Activated T-helper 2 cell treated with anti-CD3 and anti-CD28 coated beads, Interferon-gamma antibody, Interleukin-2, Interleukin-4, amounts not matched to agents 10 μg/mL and 5 μg/mL and 100 μg/mL, durations not matched to agents 14 hours and 24 hours and 36 hours (primary cell): ENCODE measurements around the gene FGF19. TPM values are rescaled to one million over a fixed set of nuclear protein-coding genes. Genes with fewer than 3 reads are reported as not detected.

ENCODE experiments used
- DNase-seq: peaks from one replicate; pipeline ENCODE4 v3.0.0; 2021; ENCODE audit warnings: low spot score
- H3K27ac Mint-ChIP-seq: one replicate; pipeline ENCODE4 v1.8.0; 2021; ENCODE audit warnings: mixed read lengths
- H3K27me3 Mint-ChIP-seq: one replicate; pipeline ENCODE4 v1.8.0; 2021; ENCODE audit warnings: low read depth, mixed read lengths
- H3K36me3 Mint-ChIP-seq: one replicate; pipeline ENCODE4 v1.8.0; 2021; ENCODE audit warnings: low read depth, mixed read lengths
- H3K4me1 Mint-ChIP-seq: one replicate; pipeline ENCODE4 v1.8.0; 2021; ENCODE audit warnings: low read depth, mixed read lengths
- H3K4me3 Mint-ChIP-seq: one replicate; pipeline ENCODE4 v1.8.0; 2021; ENCODE audit warnings: low read depth, mild to moderate bottlenecking, moderate library complexity, mixed read lengths
- H3K9me3 Mint-ChIP-seq: one replicate; pipeline ENCODE4 v1.8.0; 2021; ENCODE audit warnings: mixed read lengths
- intact Hi-C: fragments of 100-400 bp; cut with micrococcal nuclease; formaldehyde crosslinking; loops from one replicate; pipeline ENCODE4 v1.15.1; 2023
- total RNA-seq: library from RNA; stranded (reverse); gene quantifications from 2 replicates; pipeline ENCODE4 v1.2.3, GENCODE V29; 2022

Gene FGF19
- total RNA-seq, 1 donor from 2014 or later = not detected

GRCh38 chr11:69670158-69670845 lies 33.5 kb downstream of the FGF19 start:
- no peak overlapping the region for H3K4me3 Mint-ChIP-seq
- peak; percentile 31 for DNase-seq
- H3K27me3 Mint-ChIP-seq = no peaks in the 10 kb centered on the region
- H3K27ac Mint-ChIP-seq = no peak overlapping the region
- intact Hi-C loops = no loop called here
- peaks cover 17% of the 10 kb centered on the region for H3K4me1 Mint-ChIP-seq
- H3K9me3 Mint-ChIP-seq = no peaks in the 10 kb centered on the region
- H3K36me3 Mint-ChIP-seq = peaks cover 48% of the 10 kb centered on the region

- Mint-ChIP-seq H3K9me3 (no peaks in the 10 kb centered on the region), H3K27me3 (no peaks in the 10 kb centered on the region), H3K36me3 (peaks cover 54% of the 10 kb centered on the region), H3K27ac (no peak overlapping the region), H3K4me1 (peaks cover 16% of the 10 kb centered on the region), H3K4me3 (no peak overlapping the region)
- intact Hi-C loops = no loop called here
- no peak for DNase-seq
Observed at GRCh38 chr11:69669486-69669885, 34.3 kb downstream of the FGF19 start.

- intact Hi-C loops = no loop called here
- Mint-ChIP-seq H3K4me1 (peaks cover 7% of the 10 kb centered on the region), H3K9me3 (no peaks in the 10 kb centered on the region), H3K4me3 (no peak overlapping the region), H3K27me3 (no peaks in the 10 kb centered on the region), H3K27ac (no peak overlapping the region), H3K36me3 (peaks cover 54% of the 10 kb centered on the region)
- DNase-seq = no peak
Observed at GRCh38 chr11:69667619-69668604, 35.9 kb downstream of the FGF19 start.

DNA sequence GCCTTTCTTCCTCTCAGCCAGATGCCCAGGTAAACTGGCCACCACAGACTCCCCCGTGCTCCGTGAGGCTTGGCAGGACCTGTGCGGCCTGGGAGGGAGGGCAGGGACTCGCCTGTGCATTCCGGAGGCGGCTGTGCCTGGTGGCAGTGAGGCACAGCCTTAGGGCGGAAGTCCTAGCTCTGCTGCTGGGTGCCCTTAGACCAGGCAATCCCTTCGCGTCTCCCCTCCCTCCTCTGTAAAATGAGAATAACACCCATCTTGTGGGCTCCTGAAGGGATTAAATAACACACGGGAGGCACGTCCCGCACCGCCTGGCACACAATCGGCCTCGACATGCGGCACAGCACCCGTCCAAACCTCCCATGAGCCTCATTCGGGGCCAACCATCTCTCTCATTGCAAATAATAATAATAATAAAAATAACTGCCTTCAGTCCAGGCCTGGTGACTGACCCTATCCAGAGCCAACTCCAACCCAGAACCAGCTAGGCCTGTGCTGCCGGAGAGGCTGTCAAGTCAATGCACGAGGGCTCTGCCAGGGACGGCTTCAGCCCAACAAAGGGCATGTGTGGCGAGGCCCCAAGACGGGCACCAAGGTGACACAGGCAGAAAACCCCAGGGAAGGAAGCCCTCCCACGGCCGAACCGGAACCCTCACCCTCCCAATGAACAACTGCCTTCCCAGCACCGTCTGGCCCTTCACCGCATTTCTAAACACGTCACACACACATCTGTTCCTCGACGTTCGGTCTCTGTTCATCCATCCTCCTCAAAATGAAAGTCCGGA lies 36.9 kb downstream of the FGF19 start:
- Mint-ChIP-seq H3K27me3 (no peaks in the 10 kb centered on the region), H3K9me3 (no peaks in the 10 kb centered on the region), H3K4me1 (peaks cover 6% of the 10 kb centered on the region), H3K4me3 (no peak overlapping the region), H3K36me3 (peaks cover 47% of the 10 kb centered on the region), H3K27ac (no peak overlapping the region)
- DNase-seq = no peak
- intact Hi-C loops = no loop called here

DNA sequence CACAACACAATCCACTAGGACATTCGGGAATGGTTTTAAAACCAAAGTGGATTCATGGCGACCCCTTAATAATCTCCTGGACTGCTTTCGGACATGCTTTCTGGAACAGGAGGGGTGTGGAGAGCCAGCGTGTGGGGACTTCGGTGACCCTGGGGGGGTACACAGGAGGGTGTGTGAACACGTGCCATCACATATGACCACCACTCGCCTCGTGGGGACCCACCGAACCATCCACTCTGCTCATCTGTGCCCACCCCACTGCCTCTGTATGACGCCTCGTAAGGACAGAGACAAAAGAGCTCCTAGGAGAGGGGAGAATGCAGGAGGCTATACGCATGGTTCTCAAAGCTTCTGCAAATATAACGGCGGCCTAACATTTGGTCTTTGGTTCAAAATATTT lies 37.6 kb downstream of the FGF19 start:
- Mint-ChIP-seq H3K4me1 (peaks cover 6% of the 10 kb centered on the region), H3K36me3 (peaks cover 40% of the 10 kb centered on the region), H3K9me3 (no peaks in the 10 kb centered on the region), H3K4me3 (no peak overlapping the region), H3K27me3 (no peaks in the 10 kb centered on the region), H3K27ac (no peak overlapping the region)
- intact Hi-C loops = no loop called here
- no peak for DNase-seq

DNA sequence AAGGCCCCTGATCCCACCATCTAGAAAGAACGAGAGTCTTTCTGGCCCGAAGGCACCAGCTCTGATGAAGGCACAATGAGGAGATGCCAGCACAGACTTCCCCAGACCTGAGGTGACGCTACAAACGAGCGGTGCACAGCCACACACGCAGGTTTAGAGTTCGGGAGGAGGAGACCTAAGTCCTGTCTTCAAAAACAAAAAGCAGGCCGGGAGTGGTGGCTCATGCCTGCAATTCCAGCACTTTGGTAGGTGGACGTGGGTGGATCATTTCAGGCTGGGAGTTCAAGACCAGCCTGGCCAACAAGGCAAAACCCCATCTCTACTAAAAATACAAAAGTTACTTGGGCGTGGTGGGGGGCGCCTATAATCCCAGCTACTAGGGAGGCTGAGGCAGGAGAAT lies 38.2 kb downstream of the FGF19 start:
- Mint-ChIP-seq H3K9me3 (no peaks in the 10 kb centered on the region), H3K27ac (no peak overlapping the region), H3K4me1 (peaks cover 6% of the 10 kb centered on the region), H3K27me3 (no peaks in the 10 kb centered on the region), H3K4me3 (no peak overlapping the region), H3K36me3 (peaks cover 35% of the 10 kb centered on the region)
- intact Hi-C loops = no loop called here
- no peak for DNase-seq

DNA sequence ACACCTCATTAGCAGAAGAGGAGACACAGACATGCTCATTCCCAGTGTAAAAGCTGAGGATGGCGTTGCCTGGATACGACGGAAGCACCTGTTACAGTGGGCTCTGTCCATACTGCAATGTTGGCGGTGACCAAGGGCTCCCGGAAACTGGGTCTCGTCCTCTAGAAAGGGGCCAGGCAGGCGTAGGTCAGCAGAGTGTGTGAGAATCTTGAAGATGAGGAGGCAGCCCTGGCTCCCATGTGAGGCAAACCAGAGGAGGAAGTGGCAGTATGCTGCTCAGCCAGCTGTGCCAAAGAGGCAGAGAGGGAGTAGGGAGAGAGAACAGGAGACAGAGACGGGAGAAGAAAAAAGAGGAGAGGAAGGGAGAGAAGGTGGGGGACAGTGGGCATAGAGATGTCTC lies 38.9 kb downstream of the FGF19 start:
- Mint-ChIP-seq H3K27ac (no peak overlapping the region), H3K36me3 (peaks cover 27% of the 10 kb centered on the region), H3K4me3 (no peak overlapping the region), H3K4me1 (peaks cover under 1% of the 10 kb centered on the region), H3K9me3 (no peaks in the 10 kb centered on the region), H3K27me3 (no peaks in the 10 kb centered on the region)
- no peak for DNase-seq
- intact Hi-C loops = no loop called here

DNA sequence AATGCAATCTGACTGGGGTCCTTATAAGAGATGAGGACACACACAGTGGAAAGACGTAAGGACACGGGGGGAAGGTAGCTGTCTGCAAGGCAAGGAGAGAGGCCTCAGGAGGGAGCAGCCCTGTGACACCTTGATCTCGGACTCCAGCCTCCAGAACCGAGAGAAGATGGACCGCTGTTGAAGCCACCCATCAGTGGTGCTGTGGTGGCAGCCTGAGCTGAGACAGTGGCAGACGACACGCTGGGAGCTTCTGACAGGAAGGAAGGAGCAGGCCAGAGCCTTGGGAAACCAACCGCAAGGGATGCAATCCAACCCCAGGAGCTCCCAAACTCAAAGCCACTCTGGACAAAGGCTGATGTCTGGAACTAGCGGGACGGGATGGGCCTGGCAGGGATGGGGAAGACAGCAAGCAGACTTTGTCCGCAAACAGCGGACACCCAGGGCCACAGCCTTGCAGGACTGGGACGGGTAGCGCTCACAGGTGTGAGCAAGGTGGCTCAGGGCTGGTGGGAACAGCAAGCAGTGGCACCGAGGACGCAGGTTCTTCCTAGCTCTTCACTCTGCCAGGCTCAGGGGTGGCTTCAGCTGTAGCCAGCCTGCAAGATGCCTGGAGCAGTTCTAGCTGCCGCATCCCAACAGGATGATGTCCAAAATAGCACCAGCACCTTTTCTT lies 39.6 kb downstream of the FGF19 start:
- Mint-ChIP-seq H3K27me3 (no peaks in the 10 kb centered on the region), H3K4me3 (no peak overlapping the region), H3K36me3 (peaks cover 23% of the 10 kb centered on the region), H3K4me1 (no peaks in the 10 kb centered on the region), H3K9me3 (no peaks in the 10 kb centered on the region), H3K27ac (no peak overlapping the region)
- intact Hi-C loops = no loop called here
- no peak for DNase-seq

GRCh38 chr11:69663326-69663725 lies 40.5 kb downstream of the FGF19 start:
- no peak for DNase-seq
- Mint-ChIP-seq H3K4me1 (no peaks in the 10 kb centered on the region), H3K27ac (no peak overlapping the region), H3K4me3 (no peak overlapping the region), H3K9me3 (no peaks in the 10 kb centered on the region), H3K36me3 (peaks cover 19% of the 10 kb centered on the region), H3K27me3 (no peaks in the 10 kb centered on the region)
- intact Hi-C loops = no loop called here

- H3K9me3 Mint-ChIP-seq = no peaks in the 10 kb centered on the region
- no peaks in the 10 kb centered on the region for H3K27me3 Mint-ChIP-seq
- intact Hi-C loops = no loop called here
- H3K27ac Mint-ChIP-seq = no peak overlapping the region
- H3K4me3 Mint-ChIP-seq = no peak overlapping the region
- H3K36me3 Mint-ChIP-seq = peaks cover 16% of the 10 kb centered on the region
- DNase-seq = no peak
- H3K4me1 Mint-ChIP-seq = no peaks in the 10 kb centered on the region
Observed at GRCh38 chr11:69662806-69663205, 41.0 kb downstream of the FGF19 start.

DNA sequence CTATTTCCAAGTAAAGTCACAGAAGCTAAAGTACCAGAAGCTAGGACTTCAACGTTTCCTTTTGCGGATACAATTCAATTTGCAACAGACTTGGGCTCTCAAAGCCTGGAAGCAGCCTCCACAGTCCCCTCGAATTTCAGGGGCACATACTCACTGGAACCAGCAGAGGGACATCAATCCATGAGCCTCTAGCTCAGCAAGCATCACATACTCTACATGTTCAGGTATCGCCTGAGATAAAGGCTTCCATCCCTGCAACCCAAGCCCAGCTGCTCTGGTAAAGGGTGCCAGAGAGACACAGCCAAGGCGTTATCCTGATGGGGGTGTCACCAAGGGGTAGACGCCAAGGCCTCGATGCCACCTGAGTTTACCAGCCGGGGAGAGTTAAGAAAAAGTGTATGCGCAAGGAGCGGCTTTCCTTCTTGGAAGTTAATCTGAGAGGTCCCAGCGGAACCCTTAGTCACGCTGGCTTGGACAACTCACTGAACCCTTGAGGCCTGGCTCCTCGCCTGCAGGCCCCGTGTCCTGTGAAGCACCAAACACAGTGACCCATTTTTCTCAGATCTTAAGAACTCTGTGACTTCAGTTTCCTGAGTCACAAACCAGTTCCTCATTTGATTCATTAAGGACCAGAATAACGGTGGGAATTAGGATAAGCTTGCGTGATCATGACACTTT lies 41.7 kb downstream of the FGF19 start:
- Mint-ChIP-seq H3K4me3 (no peak overlapping the region), H3K27me3 (no peaks in the 10 kb centered on the region), H3K4me1 (no peaks in the 10 kb centered on the region), H3K27ac (no peak overlapping the region), H3K9me3 (no peaks in the 10 kb centered on the region), H3K36me3 (peaks cover 10% of the 10 kb centered on the region)
- no peak for DNase-seq
- intact Hi-C loops = no loop called here

DNA sequence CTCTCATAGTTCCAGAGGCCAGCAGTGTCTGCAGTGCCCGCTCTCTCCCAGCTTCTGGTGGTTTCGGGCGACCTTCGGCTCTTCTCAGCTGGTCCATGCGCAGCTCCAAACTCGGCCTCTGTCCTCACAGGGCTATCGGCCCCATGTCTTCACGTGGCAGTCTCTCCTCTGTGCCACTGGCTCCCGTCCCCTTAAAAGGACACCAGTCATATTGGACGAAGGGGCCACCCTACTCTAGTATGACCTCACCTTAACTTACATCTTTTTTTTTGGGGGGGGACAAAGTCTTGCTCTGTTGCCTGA lies 42.5 kb downstream of the FGF19 start:
- H3K27ac Mint-ChIP-seq = no peak overlapping the region
- peaks cover 10% of the 10 kb centered on the region for H3K36me3 Mint-ChIP-seq
- no peak for DNase-seq
- no peak overlapping the region for H3K4me3 Mint-ChIP-seq
- H3K27me3 Mint-ChIP-seq = no peaks in the 10 kb centered on the region
- H3K4me1 Mint-ChIP-seq = no peaks in the 10 kb centered on the region
- H3K9me3 Mint-ChIP-seq = no peaks in the 10 kb centered on the region
- intact Hi-C loops = no loop called here
